GM12892 (cell line): ENCODE measurements around the gene GTF3C1.

ENCODE experiments used
- POLR2A ChIP-seq: IDR thresholded peaks from 2 replicates; pipeline ENCODE4 v1.6.1; 2011; ENCODE audit warnings: low read depth, low read length, control low read depth
- POLR2AphosphoS5 ChIP-seq: IDR thresholded peaks from 2 replicates; pipeline ENCODE4 v1.6.1; 2011; ENCODE audit warnings: low read depth, low read length, control low read depth
- TAF1 ChIP-seq: IDR thresholded peaks from 2 replicates; pipeline ENCODE4 v1.6.1; 2011; ENCODE audit warnings: low read depth, mild to moderate bottlenecking, control low read depth, low read length, borderline replicate concordance

DNA sequence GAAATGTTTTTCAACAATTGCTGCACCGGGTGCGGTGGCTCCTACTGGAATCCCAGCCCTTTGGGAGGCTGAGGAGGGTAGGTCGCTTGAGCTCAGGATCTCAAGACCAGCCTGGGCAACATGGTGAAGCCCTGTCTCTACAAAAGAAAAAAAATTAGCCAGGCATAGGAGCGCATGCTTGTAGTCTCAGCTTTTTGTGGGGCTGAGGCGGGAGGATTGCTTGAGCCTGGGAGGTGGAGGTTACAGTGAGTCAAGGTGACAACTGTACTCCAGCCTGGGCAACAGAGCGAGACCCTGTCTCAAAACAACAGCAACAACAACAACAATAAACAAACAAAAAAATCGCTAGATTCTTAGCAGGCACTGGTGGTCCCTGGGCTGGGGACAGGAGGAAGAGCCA lies 119.2 kb downstream of the GTF3C1 start:
- no peak for TF ChIP-seq POLR2A
- TF ChIP-seq POLR2AphosphoS5 = no peak
- TF ChIP-seq TAF1 = no peak
